Left kidney (tissue), 2 donors: ENCODE data around the gene FAM221B. TPM values are rescaled to one million over a fixed set of nuclear protein-coding genes. Genes with fewer than 3 reads are reported as not detected.

Experiments
- DNase-seq: peaks from one replicate; pipeline ENCODE4 v3.0.0-alpha.2; 2013
- polyA plus RNA-seq: library from polyadenylated mRNA; unstranded; fragments of 120-200 nt; gene quantifications from one replicate; pipeline ENCODE4 v1.2.1, GENCODE V29; 2013; ENCODE audit not compliant: insufficient read length

FAM221B gene
- polyA plus RNA-seq, 1 donor: 0.40 TPM

DNA sequence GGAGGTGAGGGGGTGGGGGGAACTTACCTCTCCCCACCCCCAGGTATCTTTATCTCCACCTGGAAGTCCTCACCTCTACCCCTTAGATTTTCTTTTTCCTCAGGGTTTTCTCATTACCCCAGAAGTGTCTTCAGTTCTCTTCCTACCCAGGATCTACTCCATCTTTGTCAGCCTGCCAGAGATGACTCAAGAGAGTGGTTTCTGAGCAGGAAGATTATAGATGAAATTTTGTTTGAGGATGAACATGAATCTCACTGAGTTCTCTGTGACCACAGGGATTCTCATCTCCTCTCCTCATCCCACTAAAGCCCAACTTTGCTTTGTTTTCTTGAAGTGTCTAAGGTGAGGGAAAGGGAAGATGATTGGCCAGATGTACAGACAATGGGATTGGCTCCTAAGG is 8.5 kb downstream of the FAM221B start:
- no peak for DNase-seq

DNA sequence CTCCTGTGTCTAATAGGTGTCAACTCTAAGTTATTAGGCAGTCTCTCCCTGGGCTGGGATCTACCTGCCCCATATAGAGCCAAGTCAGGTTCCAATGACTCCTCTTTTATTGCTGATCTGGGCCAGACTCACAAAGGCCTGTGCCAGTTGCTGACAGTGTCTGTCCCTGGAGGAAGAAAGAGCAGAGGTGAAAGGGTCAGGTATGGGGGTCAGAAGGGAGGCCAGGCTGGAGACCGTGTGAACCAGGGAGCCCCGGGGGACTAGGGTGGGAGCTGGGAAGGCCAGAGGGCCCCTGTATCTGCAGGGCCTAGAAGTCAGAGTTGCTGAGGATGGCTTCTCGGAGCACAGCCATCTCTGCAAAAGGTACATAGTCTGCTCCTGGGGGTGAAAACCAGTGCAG is 10.2 kb downstream of the FAM221B start:
- no peak for DNase-seq

DNA sequence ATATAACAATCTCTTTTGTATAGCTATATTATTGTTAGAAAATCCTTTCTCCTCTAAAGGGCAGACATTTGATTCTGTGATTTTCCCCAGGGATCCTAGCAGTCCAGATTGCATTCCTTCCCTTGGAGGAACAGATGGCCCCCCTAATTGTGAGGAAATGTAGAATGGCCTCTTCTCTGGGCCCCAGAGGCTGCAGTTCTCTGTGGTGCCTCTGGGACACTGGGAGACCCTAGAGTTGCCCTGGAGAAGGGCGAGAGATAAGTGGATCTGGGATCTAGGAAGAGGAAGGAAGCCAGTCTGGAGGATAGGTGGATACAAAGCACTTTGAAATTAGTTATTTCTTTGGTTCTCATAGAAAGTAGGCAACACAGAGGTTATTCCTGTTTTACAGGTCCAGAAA is 11.8 kb downstream of the FAM221B start:
- DNase-seq: no peak

DNA sequence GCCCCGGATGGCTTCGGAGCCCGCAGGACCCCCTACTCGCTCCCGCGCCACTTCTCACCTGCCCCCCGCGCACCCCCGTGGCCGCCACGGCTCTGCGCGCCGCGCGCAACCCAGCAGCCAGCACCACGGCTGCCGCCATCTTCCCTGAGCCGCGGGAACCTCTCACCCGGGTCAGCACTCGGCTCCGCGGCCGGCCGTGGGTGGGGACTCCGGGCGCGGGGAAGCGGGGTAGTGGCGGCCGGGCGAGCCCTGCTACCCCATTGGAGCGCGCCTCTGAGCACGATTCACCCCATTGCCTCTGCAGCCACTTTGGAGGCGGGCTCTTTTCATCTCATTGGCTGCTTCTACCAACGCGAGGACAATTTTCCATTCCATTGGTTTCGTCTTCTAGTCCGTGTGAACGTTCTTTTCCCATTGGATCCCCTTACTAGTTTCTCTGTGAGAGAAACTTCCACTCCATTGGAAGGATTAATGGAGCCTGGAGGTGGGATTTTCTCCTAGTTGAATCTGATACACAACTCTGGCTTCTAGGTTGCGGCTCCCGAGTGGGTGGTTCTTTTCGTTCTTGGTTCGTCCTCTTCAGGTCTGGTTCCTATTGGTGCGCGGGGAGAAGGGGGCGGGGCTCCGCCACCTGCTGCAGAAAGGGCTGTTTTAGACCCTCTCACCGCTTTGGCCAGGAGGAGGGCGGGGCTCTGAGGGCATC is 13.5 kb downstream of the FAM221B start, which contains the start of gene HINT2:
Gene HINT2, minus strand, starts transcription at position 202 of the 703 bp plus-strand sequence. Its CDS starts 63 bp downstream, at position 139.
- DNase-seq: peak; percentile 98

DNA sequence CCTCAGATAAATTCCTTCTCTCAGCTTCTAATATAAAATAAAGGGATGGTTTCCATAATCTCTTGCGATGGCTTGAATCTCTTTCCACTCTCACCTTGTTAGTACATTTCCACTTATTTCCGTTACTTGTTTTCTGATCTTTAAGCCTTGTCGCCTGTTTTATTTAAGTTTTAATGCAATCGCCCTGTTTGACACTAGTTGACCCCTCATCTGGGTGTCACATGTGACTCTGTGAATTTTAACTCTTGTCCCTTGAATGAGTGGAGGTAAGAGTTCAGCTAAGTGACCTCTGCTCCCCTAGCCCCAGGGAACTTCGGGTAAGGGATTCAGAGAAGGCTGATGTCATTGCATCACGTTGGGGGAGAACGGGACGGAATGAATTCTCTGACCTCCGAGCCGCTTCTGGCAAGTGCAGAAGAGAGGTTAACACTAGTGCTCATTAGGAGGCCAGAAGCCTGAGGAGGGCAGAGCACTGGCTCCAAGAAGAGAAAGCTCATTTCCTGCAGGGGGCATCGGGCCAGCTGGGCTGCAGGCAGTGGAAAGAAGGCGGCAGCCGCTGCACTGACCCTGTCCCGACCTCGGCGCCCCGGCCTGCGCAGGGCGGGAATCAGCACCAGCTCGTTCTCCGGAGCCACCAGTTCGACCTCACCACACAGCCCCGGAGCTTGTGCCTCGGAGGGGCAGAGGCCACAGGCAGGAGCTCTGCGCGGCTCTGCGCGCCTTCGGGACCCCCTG is 14.3 kb downstream of the FAM221B start:
- no peak for DNase-seq

DNA sequence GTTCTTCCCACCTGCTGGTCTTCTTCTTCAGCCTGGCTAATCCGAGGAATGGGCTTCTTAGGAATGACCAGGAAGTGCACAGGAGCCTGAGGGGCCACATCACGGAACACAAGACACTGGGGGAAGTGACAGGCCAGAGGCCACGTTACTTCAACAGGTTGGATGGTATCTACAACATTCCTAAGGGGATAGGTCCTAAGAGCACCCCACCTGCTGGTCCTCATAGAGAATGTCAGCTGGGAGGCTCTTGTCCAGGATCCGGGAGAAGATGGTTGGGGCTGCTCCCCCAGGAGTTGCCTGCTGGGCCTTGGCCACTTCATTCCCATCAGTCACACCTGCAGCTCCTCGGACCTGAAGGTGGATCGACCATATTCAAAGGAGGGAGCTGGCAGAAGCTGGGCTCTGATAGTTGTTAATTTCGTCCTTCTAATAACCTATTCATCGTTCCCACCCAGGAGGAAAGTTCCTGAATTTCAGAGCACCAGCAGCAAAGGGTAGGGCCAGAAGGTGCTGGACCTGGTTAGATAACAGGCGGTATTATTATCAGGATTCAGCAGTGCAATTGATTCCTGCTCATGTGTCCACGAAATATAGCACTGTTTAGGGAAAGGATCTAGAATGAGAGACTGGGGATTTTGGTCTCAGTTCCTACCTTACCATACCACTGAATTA is 15.0 kb downstream of the FAM221B start:
- no peak for DNase-seq

DNA sequence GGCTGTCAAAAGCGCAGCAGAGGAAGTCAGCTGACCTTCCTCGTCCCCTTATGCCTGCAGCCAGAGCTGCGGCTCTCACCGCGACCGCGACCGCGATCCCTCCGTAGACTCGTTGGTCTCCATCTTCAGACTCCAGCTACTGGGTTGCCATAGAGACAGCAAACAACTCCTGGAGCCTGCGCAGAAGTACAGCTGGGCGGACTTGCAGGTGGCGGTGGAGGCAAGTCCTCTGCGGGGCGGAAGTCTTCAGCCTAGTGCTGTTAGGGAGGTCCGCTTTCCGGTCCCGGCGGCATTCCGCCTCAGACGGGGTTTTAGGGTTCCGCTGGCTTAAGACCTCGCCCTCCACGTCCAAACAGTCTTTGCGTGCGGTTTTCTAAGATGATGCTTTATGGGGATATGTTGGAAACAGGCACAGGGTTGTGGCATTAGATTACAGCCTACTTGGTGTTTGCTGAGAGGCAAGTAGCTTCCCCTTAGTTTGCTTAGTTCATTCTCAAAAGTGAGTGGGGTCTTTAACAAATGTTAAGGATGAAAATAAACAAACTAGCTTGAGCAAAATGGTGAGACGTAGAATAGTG is 16.4 kb downstream of the FAM221B start, which contains the start of gene SPAG8:
Gene SPAG8, minus strand, starts transcription at position 238 of the 578 bp plus-strand sequence. Its CDS starts 115 bp downstream, at position 123.
- DNase-seq: peak; percentile 92

DNA sequence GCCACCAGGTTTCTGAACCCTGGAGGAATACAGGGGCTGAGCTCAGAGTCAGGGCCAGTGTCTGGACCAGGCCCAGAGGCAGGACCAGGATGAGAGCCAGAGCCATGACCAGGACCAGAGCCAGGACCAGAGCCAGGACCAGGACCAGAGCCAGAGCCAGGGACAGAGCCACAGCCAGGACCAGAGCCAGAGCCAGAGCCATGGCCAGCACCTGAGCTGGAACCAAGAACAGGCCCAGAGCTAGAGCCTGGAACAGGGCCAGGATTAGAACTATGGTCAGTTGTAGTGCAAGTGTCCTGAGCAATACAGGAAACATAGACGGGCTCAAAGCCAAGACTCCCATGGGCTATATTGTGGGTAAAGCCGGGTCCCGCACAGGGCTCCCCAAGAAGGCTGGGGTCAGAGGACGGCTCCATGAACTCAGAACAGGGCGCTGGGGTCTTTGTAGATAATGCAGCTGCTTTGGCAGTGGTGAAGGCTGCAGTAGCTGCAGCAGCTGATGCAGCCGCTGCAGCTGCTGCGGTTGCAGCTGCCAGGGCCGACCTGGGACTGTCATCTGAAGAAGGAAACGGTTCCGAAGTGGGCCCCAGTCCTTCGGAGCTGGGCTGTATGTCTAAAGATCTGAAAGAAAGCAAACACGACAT is 17.0 kb downstream of the FAM221B start:
- no peak for DNase-seq

DNA sequence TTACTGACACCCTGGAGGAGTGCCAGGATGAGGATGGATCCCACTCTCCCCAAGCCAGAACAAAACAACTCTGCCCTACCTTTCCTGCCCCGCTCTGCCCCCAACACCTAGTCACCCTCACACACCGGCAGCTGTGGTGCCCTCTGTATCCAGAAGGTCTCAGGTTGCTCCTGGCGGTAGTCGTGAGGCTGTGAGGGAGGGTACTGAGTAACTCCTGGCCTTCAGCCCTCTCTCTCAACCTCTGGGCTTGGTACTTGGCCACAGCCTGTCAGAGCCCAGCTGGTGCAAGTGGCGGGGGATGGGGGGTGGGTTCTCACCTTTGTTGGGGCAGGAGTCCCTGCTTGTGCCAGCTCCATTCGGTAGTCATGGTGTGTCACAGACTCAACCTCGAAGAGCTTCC is 18.4 kb downstream of the FAM221B start:
- no peak for DNase-seq

DNA sequence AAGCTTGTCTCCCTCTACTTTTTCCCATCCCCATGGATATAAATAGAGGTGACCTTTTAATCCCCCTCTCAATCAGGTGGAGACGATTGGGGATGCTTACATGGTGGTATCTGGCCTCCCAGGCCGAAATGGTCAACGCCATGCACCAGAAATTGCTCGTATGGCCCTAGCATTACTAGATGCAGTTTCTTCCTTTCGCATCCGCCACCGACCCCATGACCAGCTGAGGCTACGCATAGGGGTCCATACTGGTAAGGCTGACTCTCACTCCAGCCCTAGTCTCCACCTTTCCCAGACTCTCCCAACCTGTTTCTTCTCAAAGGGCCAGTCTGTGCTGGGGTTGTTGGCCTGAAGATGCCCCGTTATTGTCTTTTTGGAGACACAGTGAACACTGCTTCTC is 20.1 kb downstream of the FAM221B start:
- DNase-seq: no peak

DNA sequence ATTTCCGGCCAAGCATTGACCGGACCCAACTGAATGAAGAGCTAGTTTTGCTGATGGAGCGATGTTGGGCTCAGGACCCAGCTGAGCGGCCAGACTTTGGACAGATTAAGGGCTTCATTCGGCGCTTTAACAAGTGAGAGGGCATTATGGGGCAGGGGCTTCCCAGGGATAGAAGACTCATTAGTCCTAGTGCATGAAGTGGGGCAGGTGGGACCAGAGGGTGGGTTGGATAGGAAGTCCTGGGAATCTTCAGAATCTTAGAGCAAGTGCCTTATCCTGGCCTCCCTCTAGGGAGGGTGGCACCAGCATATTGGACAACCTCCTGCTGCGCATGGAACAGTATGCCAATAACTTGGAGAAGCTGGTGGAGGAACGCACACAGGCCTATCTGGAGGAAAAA is 22.4 kb downstream of the FAM221B start:
- no peak for DNase-seq

DNA sequence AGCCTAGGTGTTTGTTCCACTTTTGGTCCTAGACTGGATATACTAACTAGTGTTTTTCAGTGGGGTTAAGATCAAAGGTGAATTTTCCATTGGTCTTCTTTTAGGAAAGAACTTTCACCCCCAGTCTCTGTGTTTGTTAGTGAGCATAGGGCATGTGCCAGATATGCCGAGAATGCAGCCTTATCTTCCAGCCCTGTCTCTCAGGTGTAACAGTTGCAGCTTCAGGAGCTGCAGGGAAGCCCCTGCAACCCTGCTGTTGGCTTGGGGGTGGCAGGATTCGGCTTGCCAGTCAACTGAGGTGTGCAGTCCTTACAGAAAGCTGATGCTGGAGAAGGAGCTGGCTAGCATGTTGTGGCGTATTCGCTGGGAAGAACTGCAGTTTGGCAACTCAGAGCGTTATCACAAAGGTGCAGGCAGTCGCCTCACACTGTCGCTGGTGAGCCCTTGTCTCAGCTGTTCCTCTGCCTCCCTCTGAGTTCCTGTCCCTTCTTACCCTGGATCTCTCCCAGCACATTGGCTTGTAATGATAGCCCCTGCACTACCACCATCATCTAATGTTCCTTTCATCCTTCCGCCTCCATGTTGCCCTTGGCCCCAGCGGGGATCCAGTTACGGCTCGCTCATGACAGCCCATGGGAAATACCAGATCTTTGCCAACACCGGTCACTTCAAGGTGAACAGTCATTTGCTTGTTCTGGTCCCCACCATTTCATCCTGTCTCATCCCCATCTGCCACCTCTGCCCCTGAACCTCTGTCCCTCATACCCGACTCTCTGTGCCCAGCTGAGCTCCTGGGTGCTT is 27.0 kb downstream of the FAM221B start:
- no peak for DNase-seq

DNA sequence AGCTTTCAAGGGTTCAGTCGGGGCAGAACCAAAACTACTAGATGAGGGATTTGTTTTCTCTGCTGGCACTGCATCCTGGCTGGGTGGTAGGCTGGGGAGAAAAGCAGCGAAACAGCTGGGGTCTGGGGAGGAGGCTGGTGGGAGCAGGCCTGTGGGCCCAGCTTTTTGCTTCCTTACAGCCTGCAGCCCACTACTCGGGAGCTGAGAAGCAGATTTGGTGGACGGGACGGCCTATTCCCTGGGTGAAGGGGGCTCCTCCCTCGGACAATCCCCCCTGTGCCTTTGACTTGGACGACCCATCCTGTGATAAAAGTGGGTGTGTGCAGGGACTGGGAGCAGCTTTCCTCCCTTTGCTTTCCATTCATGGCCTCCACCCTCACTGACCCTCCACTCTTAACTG is 28.0 kb downstream of the FAM221B start:
- DNase-seq: no peak

DNA sequence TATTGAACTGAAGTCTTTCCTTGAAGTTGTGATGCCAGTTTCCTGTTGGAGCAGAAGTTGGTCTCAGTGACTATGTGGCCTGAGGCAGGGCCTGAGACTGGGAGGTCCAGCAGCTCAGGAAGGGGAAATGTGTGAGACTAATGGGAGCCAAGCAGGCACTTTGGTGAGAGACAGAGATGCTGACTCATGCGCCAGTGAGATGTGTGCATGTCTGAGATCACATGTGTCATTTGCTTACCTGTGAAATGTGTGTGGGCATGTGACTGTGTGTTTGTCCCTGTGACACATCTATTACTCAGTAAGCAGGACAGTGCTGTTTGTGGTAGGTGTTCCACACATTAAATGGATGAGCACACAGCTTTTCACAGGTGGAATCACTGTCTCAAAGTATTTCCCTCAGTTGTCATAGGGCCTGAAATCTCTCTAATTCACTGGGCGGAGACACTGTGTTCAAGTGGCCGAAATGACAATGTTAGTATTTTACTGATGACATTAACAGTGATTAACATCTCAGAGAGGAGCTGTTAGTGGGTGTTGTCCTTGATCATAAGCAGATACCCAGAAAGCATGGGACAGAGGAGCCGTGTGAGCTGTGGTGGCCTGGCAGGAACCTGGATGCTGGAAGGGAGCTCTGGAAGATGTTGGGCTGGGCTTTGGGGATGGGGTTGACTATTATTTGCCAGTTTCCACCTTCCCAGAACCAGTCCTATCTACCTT is 29.7 kb downstream of the FAM221B start:
- no peak for DNase-seq

DNA sequence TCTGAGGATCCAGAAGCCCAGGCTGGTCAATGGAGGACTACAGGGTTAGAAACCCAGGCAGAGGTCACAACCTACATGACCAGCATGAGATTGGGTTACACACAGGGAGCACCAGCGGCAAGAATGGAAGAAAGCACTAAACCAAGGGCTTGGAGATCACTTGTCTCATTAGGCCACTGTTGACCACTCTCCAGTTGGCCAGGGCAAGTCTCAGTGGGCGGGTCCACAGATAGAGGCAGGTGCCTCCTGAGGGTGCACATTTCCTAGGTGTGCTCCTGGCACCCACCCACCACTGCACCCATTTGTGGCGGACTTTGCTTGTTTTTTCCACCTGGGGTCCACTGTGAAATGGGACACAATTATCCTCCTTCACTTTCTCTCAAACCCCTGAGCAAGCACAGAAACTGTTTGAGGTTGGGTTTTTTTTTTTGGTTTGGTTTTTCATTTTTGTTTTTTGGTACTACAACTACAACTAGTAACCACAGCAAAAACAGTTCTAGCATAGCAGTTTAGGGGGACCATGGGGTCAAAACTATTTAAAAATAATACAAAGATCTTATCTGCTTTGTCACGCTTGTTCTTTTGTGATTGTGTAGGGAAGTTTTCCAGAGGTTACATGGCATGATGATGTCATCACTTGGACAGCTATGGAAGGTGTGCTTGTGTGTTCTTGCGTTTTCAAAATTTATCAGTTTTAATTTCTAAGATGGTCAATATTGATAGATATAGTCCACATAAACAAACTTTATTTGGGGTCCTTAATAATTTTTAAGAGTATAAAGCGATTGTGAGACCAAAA is 31.0 kb downstream of the FAM221B start:
- no peak for DNase-seq

DNA sequence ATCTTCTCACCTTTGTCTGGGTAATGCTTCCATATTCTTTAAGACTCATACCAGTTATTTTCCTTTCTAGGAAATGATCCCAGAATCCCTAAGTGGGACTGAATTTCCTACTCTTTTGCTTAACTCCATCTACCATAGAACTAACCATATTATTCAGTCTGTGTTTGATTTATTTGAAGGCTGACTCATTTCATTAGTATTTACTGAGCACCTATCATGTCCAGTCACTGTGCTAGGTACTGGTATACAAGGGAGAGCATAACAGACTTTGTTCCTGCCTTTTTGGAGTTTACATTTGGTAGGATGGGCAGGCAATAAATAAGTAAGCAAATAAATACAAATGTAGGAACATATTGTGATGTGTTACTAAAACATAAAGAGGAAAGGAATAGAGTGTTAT is 32.8 kb downstream of the FAM221B start:
- DNase-seq: no peak

DNA sequence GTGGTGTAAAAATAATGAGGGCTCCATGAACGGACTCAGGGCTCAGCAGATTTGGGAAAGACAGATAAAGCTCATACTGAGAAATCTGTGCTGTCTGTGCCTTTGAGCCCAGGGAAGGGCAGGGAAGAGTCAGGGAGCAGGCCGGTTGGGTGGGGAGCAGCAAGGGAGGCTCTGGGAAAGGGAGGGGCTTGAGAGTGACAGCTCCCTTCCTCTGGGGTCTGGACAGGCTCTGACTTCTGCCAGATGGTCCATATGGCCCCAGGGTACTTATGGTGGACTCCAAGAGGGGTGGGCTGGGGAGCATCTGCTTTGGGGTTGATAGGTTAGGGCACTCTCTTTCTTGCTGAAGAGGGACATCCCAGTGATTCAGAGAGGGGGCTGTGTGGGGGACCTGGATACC is 35.1 kb downstream of the FAM221B start:
- DNase-seq: no peak

DNA sequence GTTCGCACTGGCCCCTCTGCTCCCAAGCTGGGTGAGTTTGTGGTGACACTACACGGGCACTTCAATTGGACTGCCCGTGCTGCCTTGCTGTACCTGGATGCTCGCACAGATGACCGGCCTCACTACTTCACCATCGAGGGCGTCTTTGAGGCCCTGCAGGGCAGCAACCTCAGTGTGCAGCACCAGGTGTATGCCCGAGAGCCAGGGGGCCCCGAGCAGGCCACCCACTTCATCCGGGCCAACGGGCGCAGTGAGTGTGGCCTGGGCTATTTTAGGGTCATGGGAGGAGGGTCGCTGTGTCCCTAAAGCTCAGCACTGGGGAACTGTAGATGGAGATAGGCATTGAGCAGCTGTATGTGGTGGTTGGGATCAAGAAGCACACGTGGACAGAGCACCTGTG is 35.7 kb downstream of the FAM221B start:
- no peak for DNase-seq

DNA sequence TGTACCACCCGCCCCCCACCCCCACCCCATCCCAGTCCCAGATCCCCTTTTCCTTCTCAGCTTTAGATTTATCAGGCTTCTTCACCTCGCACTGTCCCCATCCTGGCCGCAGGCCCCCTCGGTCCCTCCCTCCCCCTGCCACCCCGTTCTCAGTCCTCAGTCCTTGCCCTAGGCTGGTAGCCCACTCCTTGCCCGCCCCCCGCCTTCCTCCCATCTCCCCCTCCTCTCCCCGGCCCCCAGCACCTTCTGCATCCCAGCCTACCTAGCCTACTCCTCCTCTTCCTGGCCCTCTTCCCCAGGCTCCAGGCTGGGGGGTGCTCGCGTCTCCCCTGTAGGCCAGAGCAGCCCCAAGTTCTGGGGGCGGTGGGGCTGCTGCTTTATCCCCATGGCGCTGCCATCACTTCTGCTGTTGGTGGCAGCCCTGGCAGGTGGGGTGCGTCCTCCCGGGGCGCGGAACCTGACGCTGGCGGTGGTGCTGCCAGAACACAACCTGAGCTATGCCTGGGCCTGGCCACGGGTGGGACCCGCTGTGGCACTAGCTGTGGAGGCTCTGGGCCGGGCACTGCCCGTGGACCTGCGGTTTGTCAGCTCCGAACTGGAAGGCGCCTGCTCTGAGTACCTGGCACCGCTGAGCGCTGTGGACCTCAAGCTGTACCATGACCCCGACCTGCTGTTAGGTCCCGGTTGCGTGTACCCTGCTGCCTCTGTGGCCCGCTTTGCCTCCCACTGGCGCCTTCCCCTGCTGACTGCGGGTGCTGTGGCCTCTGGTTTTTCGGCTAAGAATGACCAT is 36.3 kb downstream of the FAM221B start:
- DNase-seq: no peak
